ENCODE results near the gene PKHD1.
"Not testable (repeated sequence)": the region's sequence is repeated elsewhere in the genome, so short reads cannot be mapped to it uniquely, and the experiment has no call there.

DNA sequence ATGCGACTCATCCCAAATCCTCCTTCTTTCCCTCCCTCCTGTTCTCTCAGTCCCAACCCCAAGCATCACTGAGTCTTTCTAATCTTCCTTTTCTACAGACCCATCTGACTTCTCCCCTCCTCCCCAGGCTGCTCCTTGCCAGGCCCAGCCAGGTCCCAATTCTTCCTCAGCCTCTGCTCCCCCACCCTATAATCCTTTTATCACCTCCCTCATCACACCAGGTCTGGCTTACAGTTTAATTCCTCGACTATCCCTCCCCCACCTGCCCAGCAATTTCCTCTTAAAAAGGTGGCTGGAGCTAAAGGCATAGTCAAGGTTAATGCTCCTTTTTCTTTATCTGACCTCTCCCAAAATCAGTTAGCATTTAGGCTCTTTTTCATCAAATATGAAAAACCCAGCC is 147.7 kb downstream of the PKHD1 start:
- TF ChIP-seq EZH2 (IDR thresholded peaks at IDR 0.05; ENCODE audit: borderline replicate concordance, insufficient read depth, low read depth, low read length, poor library complexity, severe bottlenecking), result not testable (repeated sequence)
- TF ChIP-seq, protein P1, sequence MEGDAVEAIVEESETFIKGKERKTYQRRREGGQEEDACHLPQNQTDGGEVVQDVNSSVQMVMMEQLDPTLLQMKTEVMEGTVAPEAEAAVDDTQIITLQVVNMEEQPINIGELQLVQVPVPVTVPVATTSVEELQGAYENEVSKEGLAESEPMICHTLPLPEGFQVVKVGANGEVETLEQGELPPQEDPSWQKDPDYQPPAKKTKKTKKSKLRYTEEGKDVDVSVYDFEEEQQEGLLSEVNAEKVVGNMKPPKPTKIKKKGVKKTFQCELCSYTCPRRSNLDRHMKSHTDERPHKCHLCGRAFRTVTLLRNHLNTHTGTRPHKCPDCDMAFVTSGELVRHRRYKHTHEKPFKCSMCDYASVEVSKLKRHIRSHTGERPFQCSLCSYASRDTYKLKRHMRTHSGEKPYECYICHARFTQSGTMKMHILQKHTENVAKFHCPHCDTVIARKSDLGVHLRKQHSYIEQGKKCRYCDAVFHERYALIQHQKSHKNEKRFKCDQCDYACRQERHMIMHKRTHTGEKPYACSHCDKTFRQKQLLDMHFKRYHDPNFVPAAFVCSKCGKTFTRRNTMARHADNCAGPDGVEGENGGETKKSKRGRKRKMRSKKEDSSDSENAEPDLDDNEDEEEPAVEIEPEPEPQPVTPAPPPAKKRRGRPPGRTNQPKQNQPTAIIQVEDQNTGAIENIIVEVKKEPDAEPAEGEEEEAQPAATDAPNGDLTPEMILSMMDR (IDR thresholded peaks at IDR 0.05), result not testable (repeated sequence)

Measured in B cell (primary cell).